H1 (cell line): ENCODE measurements around the gene SNX12. TPM values are rescaled to one million over a fixed set of nuclear protein-coding genes. Genes with fewer than 3 reads are reported as not detected.

ENCODE experiments used
- CTCF ChIA-PET: fragments of 300-600 bp; sonication (Branson Sonifier 250); formaldehyde crosslinking; loops from one replicate; lab custom pipeline; 2021; ENCODE audit not compliant: partially characterized antibody; lab: Charles Lee
- POLR2A ChIA-PET: fragments of 300-600 bp; sonication (Branson Sonifier 250); formaldehyde crosslinking; loops from one replicate; lab custom pipeline; 2021; ENCODE audit warnings: inconsistent platforms; ENCODE audit not compliant: partially characterized antibody; lab: Charles Lee
- DNase-seq, 2 experiments: peaks; one replicate each; pipeline versions ENCODE4 v3.0.0 to v3.0.0-alpha.2; 2010 to 2022; ENCODE audit warnings: low spot score in 2 of 2, low read depth in 1 of 2, mixed read lengths in 1 of 2
- FAIRE-seq: peaks from 2 replicates; lab custom pipeline; 2011; peaks lifted over from hg19 to GRCh38; lab: Jason Lieb, UNC
- H2AFZ ChIP-seq: 2 replicates; pipeline ENCODE4 v1.8.1; 2012; ENCODE audit warnings: low read length, inconsistent platforms
- H2AK5ac ChIP-seq: 2 replicates; pipeline ENCODE4 v1.6.1; 2013; ENCODE audit warnings: low read depth, low read length
- H2BK120ac ChIP-seq: replicated peaks from 2 replicates; pipeline ENCODE3; 2013; ENCODE audit warnings: low read depth, low read length, inconsistent platforms
- H2BK12ac ChIP-seq: 2 replicates; pipeline ENCODE4 v1.6.1; 2013; ENCODE audit warnings: low read depth, low read length
- H2BK15ac ChIP-seq: 2 replicates; pipeline ENCODE4 v1.6.1; 2013; ENCODE audit warnings: low read length
- H2BK20ac ChIP-seq: 2 replicates; pipeline ENCODE4 v1.6.1; 2013; ENCODE audit warnings: low read length
- H2BK5ac ChIP-seq: 2 replicates; pipeline ENCODE4 v1.6.1; 2013; ENCODE audit warnings: low read depth, low read length
- H3K14ac ChIP-seq: 2 replicates; pipeline ENCODE4 v1.6.1; 2013; ENCODE audit warnings: inconsistent platforms; ENCODE audit not compliant: insufficient read length
- H3K18ac ChIP-seq: 2 replicates; pipeline ENCODE4 v1.6.1; 2013; ENCODE audit warnings: low read length; ENCODE audit errors: extremely low read depth
- H3K23ac ChIP-seq: 2 replicates; pipeline ENCODE4 v1.6.1; 2013; ENCODE audit warnings: inconsistent platforms; ENCODE audit not compliant: insufficient read length
- H3K23me2 ChIP-seq: 2 replicates; pipeline ENCODE4 v1.6.1; 2013; ENCODE audit warnings: low read depth, low read length
- H3K27ac ChIP-seq: 2 replicates; pipeline ENCODE4 v1.6.1; 2011; ENCODE audit warnings: low read depth, low read length, inconsistent platforms
- H3K27me3 ChIP-seq, 4 experiments: replicated peaks in 1 of 4; 1 replicate in 1 of 4; 2 replicates in 3 of 4; pipeline versions ENCODE4 v1.6.1 to v1.8.1; 2011 to 2013; ENCODE audit warnings: low read length in 3 of 4, mild to moderate bottlenecking in 3 of 4, inconsistent platforms in 2 of 4, mixed read lengths in 2 of 4, moderate library complexity in 1 of 4; ENCODE audit not compliant: control insufficient read depth in 3 of 4, insufficient read depth in 3 of 4; ENCODE audit errors: extremely low read depth in 1 of 4
- H3K36me3 ChIP-seq, 4 experiments: 2 replicates each; pipeline versions ENCODE4 v1.6.1 to v1.8.1; 2011 to 2013; ENCODE audit warnings: mild to moderate bottlenecking in 4 of 4, low read length in 3 of 4, moderate library complexity in 2 of 4, control low read depth in 1 of 4, inconsistent platforms in 1 of 4; ENCODE audit not compliant: insufficient read depth in 4 of 4, control insufficient read depth in 2 of 4
- H3K4ac ChIP-seq: replicated peaks from 2 replicates; pipeline ENCODE3; 2013; ENCODE audit warnings: low read length, low read depth, mixed read lengths, inconsistent platforms; ENCODE audit not compliant: insufficient read length
- H3K4me1 ChIP-seq, 4 experiments: replicated peaks in 1 of 4; 1 replicate in 1 of 4; 2 replicates in 3 of 4; pipeline versions ENCODE4 v1.6.1 to v1.8.1; 2011 to 2013; ENCODE audit warnings: low read length in 3 of 4, inconsistent platforms in 2 of 4, mixed read lengths in 1 of 4; ENCODE audit not compliant: insufficient read depth in 4 of 4, control insufficient read depth in 3 of 4
- H3K4me2 ChIP-seq, 2 experiments: 2 replicates each; pipeline versions ENCODE4 v1.6.1 to v1.8.1; 2011 to 2013; ENCODE audit warnings: low read depth in 2 of 2, low read length in 2 of 2, control low read depth in 1 of 2, inconsistent platforms in 1 of 2, mild to moderate bottlenecking in 1 of 2; ENCODE audit not compliant: insufficient read depth in 1 of 2
- H3K4me3 ChIP-seq, 4 experiments: fragments of 200-600, 300-600 bp in 1 of 4; sonication (generic), shearing (Covaris generic), sonication (Bioruptor Twin) in 1 of 4; 2 replicates each; pipeline versions ENCODE4 v1.5.1 to v1.8.1; 2011 to 2016; ENCODE audit warnings: low read length in 4 of 4, low read depth in 3 of 4, control low read depth in 2 of 4, inconsistent platforms in 2 of 4, mild to moderate bottlenecking in 2 of 4, mixed read lengths in 1 of 4, moderate library complexity in 1 of 4; ENCODE audit not compliant: insufficient read depth in 2 of 4; ENCODE audit errors: extremely low read depth in 1 of 4
- H3K56ac ChIP-seq: replicated peaks from 2 replicates; pipeline ENCODE3; 2013; ENCODE audit warnings: low read depth, mild to moderate bottlenecking, mixed read lengths, low read length, inconsistent platforms; ENCODE audit not compliant: insufficient read length
- H3K79me1 ChIP-seq: 2 replicates; pipeline ENCODE4 v1.6.1; 2013; ENCODE audit warnings: low read depth, low read length, control low read depth
- H3K79me2 ChIP-seq, 2 experiments: 2 replicates each; pipeline versions ENCODE4 v1.6.1 to v1.8.1; 2012 to 2013; ENCODE audit warnings: low read length in 2 of 2, mild to moderate bottlenecking in 2 of 2, inconsistent platforms in 1 of 2; ENCODE audit not compliant: insufficient read depth in 2 of 2, control insufficient read depth in 1 of 2
- H3K9ac ChIP-seq, 4 experiments: replicated peaks in 1 of 4; 1 replicate in 1 of 4; 2 replicates in 3 of 4; pipeline versions ENCODE4 v1.6.1 to v1.8.1; 2011 to 2013; ENCODE audit warnings: low read depth in 3 of 4, low read length in 3 of 4, control low read depth in 2 of 4, mild to moderate bottlenecking in 2 of 4, moderate library complexity in 2 of 4, inconsistent platforms in 1 of 4; ENCODE audit errors: extremely low read depth in 1 of 4
- H3K9me3 ChIP-seq, 2 experiments: 2 replicates each; pipeline versions ENCODE4 v1.6.1 to v1.8.1; 2012 to 2013; ENCODE audit warnings: mild to moderate bottlenecking in 2 of 2, moderate library complexity in 2 of 2, control low read depth in 1 of 2, inconsistent platforms in 1 of 2, low read depth in 1 of 2, low read length in 1 of 2, mixed read lengths in 1 of 2; ENCODE audit not compliant: insufficient read depth in 2 of 2
- H4K20me1 ChIP-seq, 2 experiments: replicated peaks in 1 of 2; 2 replicates each; pipeline versions ENCODE3 to v1.8.1; 2011 to 2013; ENCODE audit warnings: inconsistent platforms in 2 of 2, low read length in 2 of 2, mild to moderate bottlenecking in 1 of 2; ENCODE audit not compliant: insufficient read depth in 2 of 2, control insufficient read depth in 1 of 2
- H4K5ac ChIP-seq: 2 replicates; pipeline ENCODE4 v1.6.1; 2013; ENCODE audit warnings: low read length, low read depth, mixed read lengths, inconsistent platforms; ENCODE audit not compliant: insufficient read length
- H4K8ac ChIP-seq: 2 replicates; pipeline ENCODE4 v1.8.0; 2013; ENCODE audit warnings: mild to moderate bottlenecking, moderate library complexity, low read length, inconsistent platforms; ENCODE audit not compliant: insufficient read depth; ENCODE audit errors: extremely low read depth
- H4K91ac ChIP-seq: replicated peaks from 2 replicates; pipeline ENCODE3; 2013; ENCODE audit warnings: low read length, mixed read lengths, inconsistent platforms; ENCODE audit not compliant: insufficient read length
- CHD2 ChIP-seq: IDR thresholded peaks from 2 replicates; pipeline ENCODE4 v1.6.1; 2012; ENCODE audit warnings: low read length, improper control_type of control experiment
- EP300 ChIP-seq, 2 experiments: IDR thresholded peaks; 1 replicate in 1 of 2; 2 replicates in 1 of 2; pipeline ENCODE4 v1.6.1; 2011 to 2012; ENCODE audit warnings: low read depth in 2 of 2, low read length in 2 of 2, mild to moderate bottlenecking in 2 of 2, borderline replicate concordance in 1 of 2, inconsistent platforms in 1 of 2, moderate library complexity in 1 of 2
- EZH2 ChIP-seq: fragments of 200-600 bp; sonication (generic); IDR thresholded peaks from 2 replicates; pipeline ENCODE4 v1.7.1; 2012; ENCODE audit warnings: low read depth, mild to moderate bottlenecking, moderate library complexity, low read length, inconsistent platforms; ENCODE audit not compliant: severe bottlenecking
- POU5F1 ChIP-seq: IDR thresholded peaks from 2 replicates; pipeline ENCODE4 v1.6.1; 2011; ENCODE audit warnings: low read depth, mild to moderate bottlenecking, low read length, moderate library complexity
- RFX5 ChIP-seq: IDR thresholded peaks from 2 replicates; pipeline ENCODE4 v1.6.1; 2011; ENCODE audit warnings: low read depth, low read length, improper control_type of control experiment, borderline replicate concordance
- TAF1 ChIP-seq: IDR thresholded peaks from 2 replicates; pipeline ENCODE4 v1.6.1; 2011; ENCODE audit warnings: mild to moderate bottlenecking, low read depth, low read length
- WGBS, 2 experiments: shearing (Covaris generic) in 1 of 2; methylation state at CpG; one replicate each; pipeline versions ENCODE4 v1.1.6 to v1.1.7; 2013 to 2015; ENCODE audit warnings: low lambda C conversion rate in 2 of 2, mixed read lengths in 2 of 2, inconsistent platforms in 1 of 2, low coverage in 1 of 2, missing lambda C conversion rate in 1 of 2; ENCODE audit not compliant: insufficient replicate concordance in 2 of 2, insufficient coverage in 1 of 2, insufficient read length in 1 of 2; ENCODE audit errors: extremely low coverage in 1 of 2, missing lambda C conversion rate in 1 of 2; 5-methylcytosine and 5-hydroxymethylcytosine counted together
- polyA plus RNA-seq, 7 experiments: library from polyadenylated mRNA; depleted of rRNA in 3 of 7; stranded (reverse) in 5 of 7; unstranded in 2 of 7; fragments of >200 nt in 5 of 7; fragments of 200-250 nt in 2 of 7; gene quantifications; 1 replicate in 5 of 7; 2 replicates in 1 of 7; 4 replicates in 1 of 7; pipeline versions ENCODE4 v1.2.1 to v1.2.3, GENCODE V29; 2011 to 2013; ENCODE audit warnings: missing spikeins in 2 of 7, mixed read lengths in 2 of 7
- total RNA-seq: library from RNA; stranded (reverse); fragmentation: NEBNext Ultra II Directional; extraction: Animal tissue kit (Norgen Biotek cat#: 25700); gene quantifications from 2 replicates; pipeline ENCODE4 v1.2.1, GENCODE V29; 2021
- TF ChIP-seq, protein P1 (sequence below): IDR thresholded peaks from 2 replicates; pipeline ENCODE4 v1.6.1; 2011; ENCODE audit warnings: low read depth, mild to moderate bottlenecking, low read length; ENCODE audit not compliant: insufficient read depth

Gene SNX12
- total and polyA plus RNA-seq, 2 of the 8 experiments (the other 6 are each of a cell fraction or from before 2014, with no cell fraction given) = 72.1 to 74.2 TPM

DNA sequence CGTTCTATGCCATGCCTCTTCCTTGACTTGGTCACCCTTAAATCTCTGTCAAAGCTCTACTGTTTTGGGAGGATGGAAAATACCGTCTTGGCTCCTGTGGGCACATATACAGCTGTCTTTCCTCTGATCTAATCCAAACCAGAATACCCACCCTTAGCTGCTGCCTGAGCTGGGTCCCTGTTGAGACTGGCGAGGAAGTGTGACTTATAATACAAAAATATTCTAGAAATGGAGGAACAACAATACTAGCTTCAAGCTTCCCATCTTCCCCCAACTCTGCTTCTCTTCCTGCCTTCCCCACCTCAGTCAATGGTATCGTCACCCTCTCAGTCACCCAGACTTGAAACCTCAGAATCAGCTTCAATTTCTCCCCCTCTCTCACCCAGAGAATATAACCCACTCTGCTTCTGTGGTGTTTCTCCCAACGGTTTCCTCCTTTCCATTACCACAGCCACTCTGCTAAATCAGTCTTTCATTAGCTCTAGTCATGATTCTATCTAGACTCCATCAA is 43.8 kb upstream of the SNX12 start:
- H3K27ac ChIP-seq = no peak overlapping the region
- H4K8ac ChIP-seq = no peak overlapping the region
- POLR2A ChIA-PET = interaction anchor here (0.7 to 1.3 kb wide), 4 partner anchors 9 to 70 kb away, joined by 3 to 5 read pairs (median 4); no protein-coding TSS in a partner anchor
- no peak overlapping the region for H2BK15ac ChIP-seq
- CTCF ChIA-PET = interaction anchor here (1.5 to 1.7 kb wide), 2 partner anchors 11 to 111 kb away, joined by 4 read pairs; no protein-coding TSS in a partner anchor
- H3K4me3 ChIP-seq = no peak overlapping the region
- H2BK20ac ChIP-seq = no peak overlapping the region
- no peaks in the 10 kb centered on the region for H3K9me3 ChIP-seq
- no peak overlapping the region for H2BK12ac ChIP-seq
- 78% methylated on average over 5 of the region's 5 CpGs; no CpG with 5 or more reads in 1 of the 2 experiments for WGBS, 2 experiments
- no peaks in the 10 kb centered on the region for H3K23me2 ChIP-seq
- no peak overlapping the region for H4K5ac ChIP-seq
- no peak overlapping the region for H2BK5ac ChIP-seq
- peaks cover 0 to 2% (median 0%) of the 10 kb centered on the region in 4 experiments; a peak in 2 of 7 replicates for H3K27me3 ChIP-seq
- H3K23ac ChIP-seq = no peak overlapping the region
- FAIRE-seq (no peak), DNase-seq (no peak)
- no peak overlapping the region for H3K4me2 ChIP-seq
- H2BK120ac ChIP-seq = no peak overlapping the region
- H2AFZ ChIP-seq = no peak overlapping the region
- 0 out of 7 replicates have a peak, but pooled peaks cover 0 to 5% (median 0%) of the 10 kb centered on the region in 4 experiments for H3K4me1 ChIP-seq
- H3K9ac ChIP-seq = no peak overlapping the region
- H2AK5ac ChIP-seq = no peak overlapping the region
- no peaks in the 10 kb centered on the region for H3K36me3 ChIP-seq
- H4K20me1 ChIP-seq = no peaks in the 10 kb centered on the region
- H3K79me1 ChIP-seq = no peaks in the 10 kb centered on the region
- H3K4ac ChIP-seq = no peak overlapping the region
- H3K79me2 ChIP-seq = no peaks in the 10 kb centered on the region
- no peak overlapping the region for H3K18ac ChIP-seq
- H3K14ac ChIP-seq = no peak overlapping the region
- H4K91ac ChIP-seq = no peak overlapping the region
- no peak overlapping the region for H3K56ac ChIP-seq
- TF ChIP-seq RFX5 (no peak), EP300 (IDR thresholded peaks at IDR 0.05; ENCODE audit: borderline replicate concordance in 1 of 2, low read depth in 2 of 2, low read length in 2 of 2) (no peak), CHD2 (no peak), POU5F1 (no peak), TAF1 (no peak), EZH2 (no peak)
- TF ChIP-seq, protein P1, sequence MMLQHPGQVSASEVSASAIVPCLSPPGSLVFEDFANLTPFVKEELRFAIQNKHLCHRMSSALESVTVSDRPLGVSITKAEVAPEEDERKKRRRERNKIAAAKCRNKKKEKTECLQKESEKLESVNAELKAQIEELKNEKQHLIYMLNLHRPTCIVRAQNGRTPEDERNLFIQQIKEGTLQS = no peak
